Activated naive CD4-positive, alpha-beta T cell treated with anti-CD3 and anti-CD28 coated beads, Interleukin-2, amount 50 U/mL, for 72 hours (primary cell): ENCODE data around the gene ADAT3. TPM values are rescaled to one million over a fixed set of nuclear protein-coding genes. Genes with fewer than 3 reads are reported as not detected.

ENCODE experiments used
- ATAC-seq, 2 donors: fragments of 150-1000 bp; cut with Tn5 transposase; 2 replicates each; pipeline ENCODE4 v1.10.0; 2021; ENCODE audit warnings: mild to moderate bottlenecking in 2 of 2, moderate library complexity in 2 of 2
- DNase-seq, 2 donors: peaks; one replicate each; pipeline ENCODE4 v3.0.0; 2021 to 2022; ENCODE audit warnings: low spot score in 2 of 2
- H3K27ac Mint-ChIP-seq, 2 donors: one replicate each; pipeline ENCODE4 v1.8.0; 2022; ENCODE audit warnings: mild to moderate bottlenecking in 2 of 2, mixed read lengths in 2 of 2
- H3K36me3 Mint-ChIP-seq, 2 donors: one replicate each; pipeline ENCODE4 v1.8.0; 2022; ENCODE audit warnings: mixed read lengths in 2 of 2
- H3K9me3 Mint-ChIP-seq, 2 donors: one replicate each; pipeline ENCODE4 v1.8.0; 2022; ENCODE audit warnings: mixed read lengths in 2 of 2
- total RNA-seq, 2 donors: library from RNA; stranded (reverse); gene quantifications; one replicate each; pipeline ENCODE4 v1.2.3, GENCODE V29; 2022

ADAT3 gene
- total RNA-seq, 2 donors from 2014 or later, result 8.5 to 10.0 TPM

- ATAC-seq, result no peak
- no peaks in the 10 kb centered on the region for H3K9me3 Mint-ChIP-seq
- peak overlapping the region in 1 of 2 donors; percentile 37 for H3K27ac Mint-ChIP-seq
- DNase-seq, result no peak
- peaks cover under 1% of the 10 kb centered on the region in 2 donors for H3K36me3 Mint-ChIP-seq
These were observed 15.3 kb upstream of the ADAT3 start for GRCh38 chr19:1889907-1890306.

- DNase-seq (no peak), ATAC-seq (no peak)
- Mint-ChIP-seq H3K27ac (peak overlapping the region in 1 of 2 donors; percentile 39), H3K36me3 (no peaks in the 10 kb centered on the region), H3K9me3 (no peaks in the 10 kb centered on the region)
These were observed 11.4 kb upstream of the ADAT3 start for GRCh38 chr19:1893791-1894190.

GRCh38 chr19:1896508-1896907 lies 8.7 kb upstream of the ADAT3 start:
- DNase-seq, result no peak
- peak overlapping the region; percentile 86 to 95 for H3K27ac Mint-ChIP-seq
- no peaks in the 10 kb centered on the region for H3K36me3 Mint-ChIP-seq
- no peaks in the 10 kb centered on the region for H3K9me3 Mint-ChIP-seq
- no peak for ATAC-seq

- Mint-ChIP-seq H3K36me3 (peaks cover 0 to 5% of the 10 kb centered on the region in 2 donors), H3K9me3 (no peaks in the 10 kb centered on the region), H3K27ac (no peak overlapping the region)
- no peak for DNase-seq
- ATAC-seq, result no peak
These were observed 3.2 kb upstream of the ADAT3 start for GRCh38 chr19:1901940-1902404.

- DNase-seq (no peak), ATAC-seq (no peak)
- H3K27ac Mint-ChIP-seq, result peak overlapping the region in 1 of 2 donors; percentile 84
- H3K9me3 Mint-ChIP-seq, result no peaks in the 10 kb centered on the region
- peaks cover 0 to 5% of the 10 kb centered on the region in 2 donors for H3K36me3 Mint-ChIP-seq
These were observed 2.3 kb upstream of the ADAT3 start for GRCh38 chr19:1902923-1903322.

DNA sequence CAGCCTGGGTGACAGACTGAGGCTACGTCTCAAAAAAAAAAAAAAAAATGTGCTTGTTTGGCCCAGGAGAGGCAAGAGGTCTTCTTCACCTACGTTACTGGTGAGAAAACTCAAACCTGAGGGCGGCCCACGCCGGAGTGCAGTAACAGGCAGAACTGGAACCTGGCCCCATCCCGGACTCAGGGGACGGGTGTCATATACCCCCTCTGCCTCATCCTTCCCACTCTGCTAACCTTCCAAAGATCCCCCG lies 414 bp upstream of the ADAT3 start:
- H3K36me3 Mint-ChIP-seq, result peaks cover 0 to 5% of the 10 kb centered on the region in 2 donors
- DNase-seq (no peak), ATAC-seq (peak in 1 of 2 donors; percentile 8)
- H3K27ac Mint-ChIP-seq, result peak overlapping the region; percentile 29 to 84
- no peaks in the 10 kb centered on the region for H3K9me3 Mint-ChIP-seq

GRCh38 chr19:1905863-1906375 lies 720 bp downstream of the ADAT3 start:
- peak overlapping the region; percentile 84 for H3K27ac Mint-ChIP-seq
- DNase-seq, result no peak
- no peak for ATAC-seq
- peaks cover 0 to 5% of the 10 kb centered on the region in 2 donors for H3K36me3 Mint-ChIP-seq
- no peaks in the 10 kb centered on the region for H3K9me3 Mint-ChIP-seq

- no peak for ATAC-seq
- Mint-ChIP-seq H3K27ac (peak overlapping the region in 1 of 2 donors; percentile 60), H3K36me3 (peaks cover 0 to 5% of the 10 kb centered on the region in 2 donors), H3K9me3 (no peaks in the 10 kb centered on the region)
- no peak for DNase-seq
These were observed 1.9 kb downstream of the ADAT3 start for GRCh38 chr19:1906985-1907562.

DNA sequence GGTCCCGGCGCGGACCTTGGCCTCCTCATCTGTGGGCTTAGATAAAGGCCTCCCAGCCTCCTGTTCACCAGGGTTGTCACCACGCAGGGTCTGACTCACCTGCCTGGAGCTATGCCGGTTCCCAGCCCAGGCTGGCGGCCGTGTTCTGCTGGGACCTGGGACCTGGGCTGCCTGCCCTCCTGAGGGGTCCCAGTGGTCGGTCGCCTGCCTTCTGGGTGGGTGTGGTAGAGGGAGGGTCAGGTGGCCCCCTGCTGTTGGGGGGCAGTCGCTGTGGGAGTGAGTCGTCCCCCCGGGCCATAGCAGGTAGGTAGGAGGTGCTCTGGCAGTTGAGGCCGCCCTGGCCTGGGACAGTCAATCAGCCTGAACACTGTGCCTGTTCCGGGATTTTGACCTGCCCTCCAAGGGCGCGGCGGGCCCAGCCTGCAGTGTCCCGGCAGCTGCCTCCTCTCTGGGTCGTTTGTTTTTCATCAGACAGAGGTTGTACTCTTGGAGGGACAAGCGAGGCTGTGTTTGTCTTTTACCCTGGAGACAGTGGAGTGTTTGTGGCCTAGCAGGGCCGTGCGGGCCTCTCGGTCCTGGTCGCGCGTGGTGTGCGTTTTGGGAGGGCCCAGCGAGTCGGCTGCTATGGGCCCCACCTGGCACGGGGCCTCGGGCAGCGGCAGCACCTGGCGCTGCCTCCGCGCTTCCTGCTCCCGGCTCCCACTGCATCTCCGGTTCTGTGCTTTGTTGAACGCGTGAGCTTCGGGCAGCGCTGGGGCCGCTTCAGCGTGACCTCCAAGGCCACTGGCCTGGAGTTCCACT lies 2.6 kb downstream of the ADAT3 start:
- DNase-seq (no peak), ATAC-seq (no peak)
- Mint-ChIP-seq H3K9me3 (no peaks in the 10 kb centered on the region), H3K27ac (no peak overlapping the region), H3K36me3 (peaks cover 0 to 5% of the 10 kb centered on the region in 2 donors)

DNA sequence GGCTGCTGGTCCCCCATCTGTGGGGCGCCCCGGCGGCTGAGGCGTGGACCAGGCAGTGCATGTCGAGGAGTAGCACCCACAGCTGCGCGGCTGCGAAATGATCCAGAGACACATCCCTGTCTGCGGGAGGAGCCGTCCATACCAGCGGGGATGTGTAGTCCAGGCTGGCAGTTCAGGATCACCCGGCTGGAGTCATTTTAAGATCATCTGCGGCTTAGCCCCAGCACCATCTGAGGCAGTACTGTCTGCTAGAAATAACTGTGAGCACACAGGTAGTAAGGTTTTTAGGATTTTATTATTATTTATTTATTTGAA lies 3.1 kb downstream of the ADAT3 start:
- Mint-ChIP-seq H3K27ac (no peak overlapping the region), H3K9me3 (no peaks in the 10 kb centered on the region), H3K36me3 (peaks cover 0 to 5% of the 10 kb centered on the region in 2 donors)
- no peak for ATAC-seq
- DNase-seq, result no peak

DNA sequence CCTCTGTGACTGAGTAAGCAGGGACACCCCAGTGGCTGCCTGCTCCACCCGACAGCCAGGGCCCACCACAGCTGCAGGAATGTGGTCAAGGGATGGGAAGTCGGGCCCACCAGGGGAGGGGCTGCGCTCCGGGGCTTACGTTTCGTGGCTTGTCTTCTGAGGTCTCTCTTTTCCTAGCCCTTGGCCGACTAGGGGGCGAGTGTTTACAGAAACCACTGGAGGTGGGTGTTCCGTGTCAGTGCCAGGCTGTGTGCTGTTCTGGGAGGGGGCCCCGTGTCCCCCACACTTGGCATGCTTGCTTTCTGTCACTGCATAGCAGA lies 4.5 kb downstream of the ADAT3 start:
- H3K9me3 Mint-ChIP-seq, result no peaks in the 10 kb centered on the region
- H3K27ac Mint-ChIP-seq, result no peak overlapping the region
- DNase-seq (no peak), ATAC-seq (no peak)
- H3K36me3 Mint-ChIP-seq, result peaks cover 0 to 5% of the 10 kb centered on the region in 2 donors

DNA sequence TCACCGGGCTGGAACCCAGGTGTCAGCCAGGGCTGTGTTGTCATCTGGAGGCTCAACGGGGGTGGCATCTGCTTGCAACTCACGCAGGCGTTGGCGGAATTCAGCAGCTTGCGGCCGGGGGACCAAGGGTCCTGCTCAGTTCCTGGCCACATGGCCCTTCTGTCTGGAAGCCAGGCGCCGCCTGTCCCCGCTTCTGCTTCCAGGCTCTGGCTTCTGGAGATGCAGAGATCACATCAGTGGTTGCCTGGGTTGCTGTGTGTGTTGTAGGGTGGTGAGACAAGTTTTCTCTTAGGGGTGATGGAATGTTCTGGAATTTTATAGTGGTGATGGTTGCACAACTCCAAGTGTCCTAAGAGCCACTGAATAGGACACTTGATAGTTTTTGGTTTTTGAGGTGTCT lies 5.0 kb downstream of the ADAT3 start:
- ATAC-seq (no peak), DNase-seq (no peak)
- H3K9me3 Mint-ChIP-seq, result no peaks in the 10 kb centered on the region
- peaks cover 0 to 5% of the 10 kb centered on the region in 2 donors for H3K36me3 Mint-ChIP-seq
- H3K27ac Mint-ChIP-seq, result no peak overlapping the region

DNA sequence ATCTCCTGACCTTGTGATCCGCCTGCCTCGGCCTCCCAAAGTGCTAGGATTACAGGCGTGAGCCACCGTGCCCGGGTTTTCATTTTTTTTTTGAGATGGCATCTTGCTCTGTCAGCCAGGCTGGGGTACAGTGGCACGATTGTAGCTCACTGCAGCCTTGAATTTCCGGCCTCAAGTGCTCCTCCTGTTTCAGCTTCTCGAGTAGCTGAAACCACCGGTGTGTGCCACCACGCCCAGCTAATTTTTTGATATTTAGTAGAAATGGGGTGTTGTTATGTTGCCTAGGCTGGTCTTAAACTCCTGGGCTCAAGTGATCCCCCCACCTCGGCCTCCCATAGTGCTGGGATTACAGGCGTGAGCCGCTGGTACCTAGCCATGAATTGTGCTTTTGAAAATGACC lies 5.9 kb downstream of the ADAT3 start:
- Mint-ChIP-seq H3K36me3 (no peaks in the 10 kb centered on the region), H3K9me3 (no peaks in the 10 kb centered on the region), H3K27ac (no peak overlapping the region)
- ATAC-seq (no peak), DNase-seq (no peak)

GRCh38 chr19:1911995-1912394 lies 6.8 kb downstream of the ADAT3 start:
- no peaks in the 10 kb centered on the region for H3K9me3 Mint-ChIP-seq
- ATAC-seq, result no peak
- no peak overlapping the region for H3K27ac Mint-ChIP-seq
- no peak for DNase-seq
- no peaks in the 10 kb centered on the region for H3K36me3 Mint-ChIP-seq

DNA sequence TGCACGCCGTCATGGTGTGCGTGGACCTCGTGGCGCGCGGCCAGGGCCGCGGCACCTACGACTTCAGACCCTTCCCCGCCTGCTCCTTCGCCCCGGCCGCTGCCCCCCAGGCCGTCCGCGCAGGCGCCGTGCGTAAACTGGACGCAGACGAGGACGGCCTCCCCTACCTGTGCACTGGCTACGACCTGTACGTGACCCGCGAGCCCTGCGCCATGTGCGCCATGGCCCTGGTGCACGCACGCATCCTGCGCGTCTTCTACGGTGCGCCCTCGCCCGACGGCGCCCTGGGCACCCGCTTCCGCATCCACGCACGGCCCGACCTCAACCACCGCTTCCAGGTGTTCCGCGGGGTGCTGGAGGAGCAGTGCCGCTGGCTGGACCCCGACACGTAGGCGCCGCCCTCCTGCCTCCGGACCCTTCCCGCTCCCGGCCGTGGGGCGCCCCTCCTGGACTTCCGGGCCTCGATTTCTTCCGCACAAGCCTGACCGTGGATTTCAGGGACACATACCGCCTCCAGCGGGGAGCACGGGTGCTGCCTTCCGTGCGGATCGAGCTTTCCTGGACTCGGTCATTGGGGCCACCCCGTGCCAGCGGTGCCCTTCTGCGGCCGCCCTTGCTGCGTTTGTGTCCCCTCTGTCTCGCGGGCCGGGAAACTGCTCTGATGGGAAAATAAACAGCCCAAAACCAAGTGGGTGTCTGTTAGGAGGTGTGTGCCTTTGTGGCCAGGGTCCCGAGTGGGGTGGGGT lies 7.7 kb downstream of the ADAT3 start:
- H3K9me3 Mint-ChIP-seq, result no peaks in the 10 kb centered on the region
- H3K36me3 Mint-ChIP-seq, result no peaks in the 10 kb centered on the region
- no peak for DNase-seq
- H3K27ac Mint-ChIP-seq, result no peak overlapping the region
- no peak for ATAC-seq

- no peaks in the 10 kb centered on the region for H3K9me3 Mint-ChIP-seq
- H3K27ac Mint-ChIP-seq, result no peak overlapping the region
These were observed 8.8 kb downstream of the ADAT3 start for GRCh38 chr19:1913781-1914577.

DNA sequence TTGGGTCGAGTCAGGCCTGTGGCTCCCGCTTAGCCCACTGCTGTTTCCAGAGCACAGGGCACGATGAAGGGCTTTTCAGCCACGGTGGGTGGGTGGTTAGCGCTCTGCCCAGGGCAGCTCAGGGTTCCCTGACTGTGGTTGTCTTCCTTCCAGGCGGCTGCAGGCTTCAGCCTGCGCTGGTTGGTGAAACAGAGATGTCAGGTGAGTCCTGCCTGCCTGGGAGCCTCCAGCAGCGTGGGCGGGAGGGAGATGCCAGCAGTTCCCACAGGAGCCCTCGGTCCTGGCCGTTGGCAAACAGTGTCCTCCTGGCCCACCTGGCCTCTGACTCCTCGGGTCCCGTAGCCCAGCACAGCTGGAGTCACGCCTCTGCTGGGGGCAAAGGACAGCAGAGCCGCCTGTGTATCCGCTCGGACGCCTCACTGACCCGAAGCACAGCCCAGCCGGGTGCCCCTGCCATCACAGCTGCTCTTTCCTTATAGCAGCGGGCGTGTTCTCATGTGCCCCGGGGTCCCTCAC lies 9.7 kb downstream of the ADAT3 start:
- no peaks in the 10 kb centered on the region for H3K36me3 Mint-ChIP-seq
- no peaks in the 10 kb centered on the region for H3K9me3 Mint-ChIP-seq
- DNase-seq (no peak), ATAC-seq (peak in 1 of 2 donors; percentile 24)
- H3K27ac Mint-ChIP-seq, result no peak overlapping the region

More at GRCh38 chr19:1913781-1914577, 8.8 kb downstream of the ADAT3 start:
- ATAC-seq, result no peak
- no peak for DNase-seq
- H3K36me3 Mint-ChIP-seq, result no peaks in the 10 kb centered on the region
